Measurements from ENCODE around the gene PDE8A. TPM values are rescaled to one million over a fixed set of nuclear protein-coding genes. Genes with fewer than 3 reads are reported as not detected.
A peak's percentile ranks its signal among the peaks of the same experiment; 100 is the strongest.

Gene PDE8A
- total and polyA plus RNA-seq, 2 donors (not counting 1 experiment from before 2014, with no cell fraction given): 17.4 to 51.1 TPM

GRCh38 chr15:84991014-84991712 lies 9.5 kb downstream of the PDE8A start:
- H2AFZ ChIP-seq (ENCODE audit: insufficient read depth, low read depth, low read length, poor library complexity, severe bottlenecking): peak overlapping the region; percentile 34
- peaks cover 38% of the 10 kb centered on the region in 2 donors for H3K4me1 ChIP-seq (ENCODE audit: control insufficient read depth in 2 of 2, insufficient read depth in 2 of 2, low read length in 2 of 2)
- POLR2A ChIA-PET: no interaction called here
- H3K27ac ChIP-seq (ENCODE audit: low read length in 2 of 2): peak overlapping the region in 1 of 2 donors; percentile 61
- H3K4me3 ChIP-seq (ENCODE audit: control extremely low read depth in 1 of 5, extremely low read depth in 1 of 5, insufficient read depth in 1 of 5, low read depth in 2 of 5, low read length in 4 of 5): peak overlapping the region in 1 of 5 experiments; percentile 9
- peaks cover 69% of the 10 kb centered on the region for H3K79me2 ChIP-seq (ENCODE audit: control insufficient read depth, insufficient read depth, low read length)
- TF ChIP-seq, protein P1, sequence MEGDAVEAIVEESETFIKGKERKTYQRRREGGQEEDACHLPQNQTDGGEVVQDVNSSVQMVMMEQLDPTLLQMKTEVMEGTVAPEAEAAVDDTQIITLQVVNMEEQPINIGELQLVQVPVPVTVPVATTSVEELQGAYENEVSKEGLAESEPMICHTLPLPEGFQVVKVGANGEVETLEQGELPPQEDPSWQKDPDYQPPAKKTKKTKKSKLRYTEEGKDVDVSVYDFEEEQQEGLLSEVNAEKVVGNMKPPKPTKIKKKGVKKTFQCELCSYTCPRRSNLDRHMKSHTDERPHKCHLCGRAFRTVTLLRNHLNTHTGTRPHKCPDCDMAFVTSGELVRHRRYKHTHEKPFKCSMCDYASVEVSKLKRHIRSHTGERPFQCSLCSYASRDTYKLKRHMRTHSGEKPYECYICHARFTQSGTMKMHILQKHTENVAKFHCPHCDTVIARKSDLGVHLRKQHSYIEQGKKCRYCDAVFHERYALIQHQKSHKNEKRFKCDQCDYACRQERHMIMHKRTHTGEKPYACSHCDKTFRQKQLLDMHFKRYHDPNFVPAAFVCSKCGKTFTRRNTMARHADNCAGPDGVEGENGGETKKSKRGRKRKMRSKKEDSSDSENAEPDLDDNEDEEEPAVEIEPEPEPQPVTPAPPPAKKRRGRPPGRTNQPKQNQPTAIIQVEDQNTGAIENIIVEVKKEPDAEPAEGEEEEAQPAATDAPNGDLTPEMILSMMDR (IDR thresholded peaks at IDR 0.05): no peak
- TF ChIP-seq EZH2 (IDR thresholded peaks at IDR 0.05; ENCODE audit: borderline replicate concordance, insufficient read depth, low read depth, low read length, poor library complexity, severe bottlenecking): no peak
- no peaks in the 10 kb centered on the region for H3K36me3 ChIP-seq (replicated peaks in 1 of 2; ENCODE audit: control extremely low read depth in 1 of 2, control insufficient read depth in 1 of 2, extremely low read depth in 1 of 2, insufficient read depth in 2 of 2, low read length in 1 of 2)
- no peak overlapping the region for H3K27ac Mint-ChIP-seq
- H3K4me2 ChIP-seq (replicated peaks; ENCODE audit: low read depth, low read length, poor library complexity, severe bottlenecking): peak overlapping the region; percentile 61
- peak; percentile 51 for DNase-seq
- no peaks in the 10 kb centered on the region for H3K9me3 ChIP-seq (ENCODE audit: control extremely low read depth in 1 of 3, control insufficient read depth in 2 of 3, insufficient read depth in 1 of 3, low read length in 2 of 3)
- CTCF ChIA-PET: no interaction called here
- H4K20me1 ChIP-seq (ENCODE audit: control insufficient read depth, insufficient read depth, low read length, poor library complexity, severe bottlenecking): peaks cover 19% of the 10 kb centered on the region
- H3K4me1 Mint-ChIP-seq: peaks cover 48% of the 10 kb centered on the region
- H3K27me3 Mint-ChIP-seq: no peaks in the 10 kb centered on the region
- peak; percentile 47 for ATAC-seq (ENCODE audit: low read depth)
- WGBS (ENCODE audit: insufficient coverage): no CpG with 5 or more reads among the region's 4 CpGs
- H3K27me3 ChIP-seq (replicated peaks in 1 of 4; ENCODE audit: control extremely low read depth in 1 of 4, control insufficient read depth in 3 of 4, insufficient read depth in 4 of 4, low read length in 3 of 4): no peaks in the 10 kb centered on the region
- intact Hi-C loops (cut with micrococcal nuclease): no loop called here
- H3K9ac ChIP-seq (ENCODE audit: low read length): no peak overlapping the region
- no peaks in the 10 kb centered on the region for H3K9me3 Mint-ChIP-seq (ENCODE audit: insufficient read depth)
- peak overlapping the region; percentile 3 for H3K4me3 Mint-ChIP-seq

DNA sequence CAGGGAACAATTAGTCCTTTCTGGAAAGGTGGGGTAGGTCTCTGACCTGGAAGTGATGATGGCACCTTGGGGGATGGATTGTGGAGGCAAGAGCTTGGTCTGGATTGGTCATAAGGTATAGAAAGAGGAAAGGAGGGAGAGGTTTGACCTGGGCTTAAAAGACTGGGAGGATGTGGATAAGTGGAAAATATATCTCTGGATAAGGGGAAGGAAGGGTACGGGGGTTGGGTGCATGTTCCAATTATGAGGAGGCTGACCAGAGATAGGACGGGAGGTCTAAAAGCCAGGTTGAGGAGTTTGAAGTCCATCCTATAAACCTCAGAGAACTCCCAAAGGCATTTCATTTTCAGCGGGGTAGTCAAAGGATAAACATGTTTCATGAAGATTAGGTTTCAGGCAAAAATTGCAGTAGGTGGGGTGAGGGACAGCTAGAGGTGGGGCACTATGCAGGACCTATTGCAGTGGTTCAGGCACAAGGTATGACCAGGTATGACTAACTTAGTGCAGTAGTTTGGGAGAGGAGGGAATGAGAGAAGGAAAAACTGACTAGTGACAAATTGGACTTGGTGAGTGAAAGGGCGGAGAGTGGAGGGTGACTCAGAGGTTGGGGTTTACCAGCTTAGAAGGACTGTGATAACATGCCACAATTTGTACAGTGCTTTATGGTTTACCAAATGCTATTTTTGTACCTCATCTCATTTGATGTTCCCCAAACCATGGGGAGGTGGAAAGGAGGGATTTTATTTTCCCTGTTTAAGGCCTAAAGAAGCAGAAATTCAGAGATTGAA lies 10.7 kb downstream of the PDE8A start:
- H3K4me1 ChIP-seq (ENCODE audit: control insufficient read depth in 2 of 2, insufficient read depth in 2 of 2, low read length in 2 of 2): peaks cover 38% of the 10 kb centered on the region in 2 donors
- H3K79me2 ChIP-seq (ENCODE audit: control insufficient read depth, insufficient read depth, low read length): peaks cover 77% of the 10 kb centered on the region
- no peak for TF ChIP-seq EZH2 (IDR thresholded peaks at IDR 0.05; ENCODE audit: borderline replicate concordance, insufficient read depth, low read depth, low read length, poor library complexity, severe bottlenecking)
- TF ChIP-seq, protein P1 (IDR thresholded peaks at IDR 0.05): no peak
- no peaks in the 10 kb centered on the region for H3K27me3 ChIP-seq (replicated peaks in 1 of 4; ENCODE audit: control extremely low read depth in 1 of 4, control insufficient read depth in 3 of 4, insufficient read depth in 4 of 4, low read length in 3 of 4)
- no peaks in the 10 kb centered on the region for H3K9me3 ChIP-seq (ENCODE audit: control extremely low read depth in 1 of 3, control insufficient read depth in 2 of 3, insufficient read depth in 1 of 3, low read length in 2 of 3)
- no peak overlapping the region for H3K4me2 ChIP-seq (replicated peaks; ENCODE audit: low read depth, low read length, poor library complexity, severe bottlenecking)
- ATAC-seq (ENCODE audit: low read depth) (no peak), DNase-seq (no peak)
- ChIA-PET CTCF (no interaction called here), POLR2A (no interaction called here)
- no peak overlapping the region for H3K9ac ChIP-seq (ENCODE audit: low read length)
- H3K4me3 ChIP-seq (ENCODE audit: control extremely low read depth in 1 of 5, extremely low read depth in 1 of 5, insufficient read depth in 1 of 5, low read depth in 2 of 5, low read length in 4 of 5): no peak overlapping the region
- no peak overlapping the region for H3K27ac ChIP-seq (ENCODE audit: low read length in 2 of 2)
- H3K4me3 Mint-ChIP-seq: no peak overlapping the region
- H3K27me3 Mint-ChIP-seq: no peaks in the 10 kb centered on the region
- no peak overlapping the region for H3K27ac Mint-ChIP-seq
- H4K20me1 ChIP-seq (ENCODE audit: control insufficient read depth, insufficient read depth, low read length, poor library complexity, severe bottlenecking): peaks cover 19% of the 10 kb centered on the region
- intact Hi-C loops (cut with micrococcal nuclease): no loop called here
- 90% methylated on average over 3 of the region's 4 CpGs for WGBS (ENCODE audit: insufficient coverage)
- H2AFZ ChIP-seq (ENCODE audit: insufficient read depth, low read depth, low read length, poor library complexity, severe bottlenecking): no peak overlapping the region
- no peaks in the 10 kb centered on the region for H3K9me3 Mint-ChIP-seq (ENCODE audit: insufficient read depth)
- no peaks in the 10 kb centered on the region for H3K36me3 ChIP-seq (replicated peaks in 1 of 2; ENCODE audit: control extremely low read depth in 1 of 2, control insufficient read depth in 1 of 2, extremely low read depth in 1 of 2, insufficient read depth in 2 of 2, low read length in 1 of 2)
- H3K4me1 Mint-ChIP-seq: peaks cover 42% of the 10 kb centered on the region

Measured in B cell (primary cell).